ENCODE results near the gene LMAN1L.
A peak's percentile ranks its signal among the peaks of the same experiment; 100 is the strongest.

LMAN1L gene

DNA sequence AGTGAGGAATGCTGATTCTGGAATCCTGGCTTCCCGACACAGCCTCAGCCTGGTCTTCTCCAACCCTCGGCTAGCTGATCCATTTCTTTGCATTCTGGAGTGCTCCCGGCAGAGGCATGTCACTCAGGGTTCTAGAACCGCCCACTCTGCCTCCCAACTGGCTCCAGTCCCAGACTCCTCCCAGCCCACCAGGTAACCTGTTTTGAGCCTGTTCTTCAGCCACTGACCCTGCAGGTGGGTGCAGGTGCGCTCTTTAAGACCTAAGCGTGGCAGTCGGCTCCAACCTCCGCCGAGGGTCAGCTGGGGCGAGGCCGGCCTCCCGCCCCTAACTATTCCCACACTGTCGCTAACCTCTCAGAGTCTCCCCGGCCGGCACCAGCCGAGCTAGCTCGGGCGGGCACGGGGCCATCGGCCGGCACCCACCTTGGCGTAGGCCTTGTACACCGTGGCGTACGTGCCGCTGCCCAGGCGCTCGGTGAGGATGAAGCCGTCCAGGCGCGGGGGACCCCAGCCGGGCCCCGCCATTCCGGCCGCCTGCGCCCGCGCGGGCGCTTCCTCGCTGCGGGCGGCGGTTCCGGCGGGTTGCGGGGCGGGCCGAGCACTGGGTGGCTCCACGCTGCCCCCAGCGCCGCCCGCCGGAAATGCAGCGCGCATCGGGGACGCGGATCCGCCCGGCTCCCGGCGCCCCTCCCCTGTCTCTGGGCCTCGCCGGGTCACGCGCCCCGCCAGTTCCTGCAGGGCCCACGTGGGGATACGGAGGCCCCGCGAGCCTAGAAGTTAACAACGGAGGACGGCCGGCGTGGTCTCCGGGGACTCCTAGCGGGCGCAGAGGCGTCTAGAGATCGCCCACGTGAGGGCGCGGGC, 30.2 kb downstream of the LMAN1L start, which contains the start of gene ULK3:
Gene ULK3 (minus strand): TSS at position 576 of the 864 bp plus-strand sequence. CDS start 51 bp downstream, at position 525.
- peak within 1 kb of the TSS; percentile 86 to 95 (median 93) for H3K4me3 ChIP-seq (ENCODE audit: low read depth in 1 of 5, low read length in 5 of 5)
- peaks cover 2 to 36% (median 27%) of the 10 kb centered on the region in 5 donors for H3K4me1 ChIP-seq (ENCODE audit: control insufficient read depth in 5 of 5, insufficient read depth in 5 of 5, low read length in 5 of 5)
- H3K27ac ChIP-seq (ENCODE audit: low read depth, low read length): peak within 1 kb of the TSS; percentile 84
- H3K9ac ChIP-seq (ENCODE audit: low read length in 5 of 5): peak within 1 kb of the TSS; percentile 83 to 94 (median 91)
- H3K9me3 ChIP-seq (ENCODE audit: control insufficient read depth in 5 of 5, low read length in 5 of 5): no peaks in the 10 kb centered on the region
- peaks cover 0 to 54% (median 37%) of the 10 kb centered on the region in 5 donors for H3K36me3 ChIP-seq (ENCODE audit: control insufficient read depth in 5 of 5, insufficient read depth in 5 of 5, low read length in 5 of 5)
- H3K27me3 ChIP-seq (ENCODE audit: control insufficient read depth in 5 of 5, insufficient read depth in 4 of 5, low read length in 5 of 5): no peaks in the 10 kb centered on the region

DNA sequence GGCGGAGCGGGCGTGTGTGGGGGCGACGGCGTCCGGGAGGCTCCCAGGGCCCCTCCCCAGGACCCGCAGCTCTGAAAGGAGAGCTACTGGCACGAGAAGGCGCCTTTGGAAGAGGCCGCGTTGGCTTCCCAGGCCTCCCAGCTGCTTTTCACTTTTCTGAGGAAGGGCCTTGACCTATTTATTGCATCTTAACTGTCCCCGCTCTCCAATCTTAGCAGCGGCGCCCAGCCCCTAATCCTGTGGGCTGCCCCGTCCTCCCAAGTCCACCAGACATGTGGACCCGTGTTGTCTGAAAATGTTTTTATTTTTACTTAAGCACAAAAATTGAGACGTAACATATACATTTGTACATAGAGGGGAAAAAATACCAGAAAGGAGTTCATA, 30.8 kb downstream of the LMAN1L start:
- no peaks in the 10 kb centered on the region for H3K9me3 ChIP-seq (ENCODE audit: control insufficient read depth in 5 of 5, low read length in 5 of 5)
- peaks cover 2 to 36% (median 27%) of the 10 kb centered on the region in 5 donors for H3K4me1 ChIP-seq (ENCODE audit: control insufficient read depth in 5 of 5, insufficient read depth in 5 of 5, low read length in 5 of 5)
- peak overlapping the region; percentile 84 for H3K27ac ChIP-seq (ENCODE audit: low read depth, low read length)
- no peaks in the 10 kb centered on the region for H3K27me3 ChIP-seq (ENCODE audit: control insufficient read depth in 5 of 5, insufficient read depth in 4 of 5, low read length in 5 of 5)
- peak overlapping the region; percentile 30 to 86 (median 81) for H3K9ac ChIP-seq (ENCODE audit: low read length in 5 of 5)
- H3K4me3 ChIP-seq (ENCODE audit: low read depth in 1 of 5, low read length in 5 of 5): peak overlapping the region; percentile 60 to 95 (median 88)
- peaks cover 0 to 54% (median 39%) of the 10 kb centered on the region in 5 donors for H3K36me3 ChIP-seq (ENCODE audit: control insufficient read depth in 5 of 5, insufficient read depth in 5 of 5, low read length in 5 of 5)

DNA sequence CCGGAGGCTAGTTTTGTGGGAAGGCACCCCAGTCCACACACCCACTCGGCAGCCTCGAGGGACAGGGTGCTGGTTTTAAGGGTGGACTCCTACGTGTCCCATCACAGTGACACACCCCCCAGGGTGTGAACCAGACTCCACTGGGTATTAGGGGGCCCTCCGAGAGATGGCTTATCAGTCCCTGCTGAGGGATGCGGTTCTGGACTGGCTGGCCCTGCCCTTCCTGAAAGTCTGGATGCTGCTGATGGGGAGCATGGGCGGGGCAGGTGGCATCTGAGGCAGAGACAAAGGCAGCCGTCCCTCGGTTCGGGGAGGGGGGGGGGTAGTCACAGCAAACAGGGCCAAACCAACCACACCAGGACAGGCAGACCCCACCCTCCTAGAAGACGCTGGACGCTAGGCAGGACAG, 31.3 kb downstream of the LMAN1L start:
- H3K27ac ChIP-seq (ENCODE audit: low read depth, low read length): peak overlapping the region; percentile 84
- no peaks in the 10 kb centered on the region for H3K27me3 ChIP-seq (ENCODE audit: control insufficient read depth in 5 of 5, insufficient read depth in 4 of 5, low read length in 5 of 5)
- peaks cover 0 to 54% (median 39%) of the 10 kb centered on the region in 5 donors for H3K36me3 ChIP-seq (ENCODE audit: control insufficient read depth in 5 of 5, insufficient read depth in 5 of 5, low read length in 5 of 5)
- peak overlapping the region in 3 of 5 donors; percentile 60 to 95 (median 88) for H3K4me3 ChIP-seq (ENCODE audit: low read depth in 1 of 5, low read length in 5 of 5)
- H3K9ac ChIP-seq (ENCODE audit: low read length in 5 of 5): peak overlapping the region; percentile 30 to 86 (median 81)
- peaks cover 2 to 36% (median 27%) of the 10 kb centered on the region in 5 donors for H3K4me1 ChIP-seq (ENCODE audit: control insufficient read depth in 5 of 5, insufficient read depth in 5 of 5, low read length in 5 of 5)
- no peaks in the 10 kb centered on the region for H3K9me3 ChIP-seq (ENCODE audit: control insufficient read depth in 5 of 5, low read length in 5 of 5)

DNA sequence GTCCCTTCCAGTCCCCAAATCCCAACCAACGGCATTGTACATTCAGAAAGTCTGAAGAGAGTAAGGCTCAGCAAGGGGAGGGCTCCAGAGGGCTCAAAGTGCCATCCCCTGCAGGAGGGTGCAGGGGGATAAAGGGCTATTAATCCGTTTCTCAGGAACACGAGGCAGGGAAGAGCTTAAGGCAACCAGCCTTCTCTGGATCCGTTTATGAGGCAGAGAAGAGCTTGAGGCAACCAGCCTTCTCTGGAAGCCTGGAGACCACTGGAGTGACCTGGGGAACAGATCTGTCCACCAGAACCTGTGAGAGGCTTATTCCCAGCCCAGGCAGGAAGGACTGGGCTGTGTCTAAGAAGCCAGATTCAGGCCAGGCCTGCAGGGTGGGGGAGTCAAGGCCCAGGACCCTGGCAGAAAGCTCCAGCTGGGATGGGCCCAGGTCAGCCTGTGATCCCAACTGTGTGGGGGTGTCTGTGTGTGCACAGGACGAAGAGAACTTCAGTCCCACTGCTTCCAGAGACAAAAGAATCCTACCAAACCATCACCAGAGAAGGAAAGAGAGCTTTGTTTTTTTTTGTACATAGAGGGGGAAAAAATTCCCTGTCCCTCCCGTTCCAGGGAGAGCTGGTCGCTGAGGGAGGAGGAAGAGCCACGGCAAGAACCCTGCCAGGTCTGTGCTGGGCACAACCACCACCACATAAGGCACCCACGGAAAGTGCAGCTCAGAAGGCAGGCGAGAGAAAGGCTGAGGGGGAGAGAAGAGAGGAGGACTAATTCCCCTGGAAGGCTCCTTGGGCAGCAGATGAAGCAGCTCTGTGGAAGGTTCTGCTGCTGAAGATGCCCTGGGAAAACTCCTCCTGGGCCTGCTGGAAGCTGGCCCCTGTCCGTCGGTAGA, 31.9 kb downstream of the LMAN1L start:
- H3K4me3 ChIP-seq (ENCODE audit: low read depth in 1 of 5, low read length in 5 of 5): no peak overlapping the region
- H3K9ac ChIP-seq (ENCODE audit: low read length in 5 of 5): peak overlapping the region in 3 of 5 donors; percentile 20 to 84 (median 30)
- no peaks in the 10 kb centered on the region for H3K9me3 ChIP-seq (ENCODE audit: control insufficient read depth in 5 of 5, low read length in 5 of 5)
- H3K36me3 ChIP-seq (ENCODE audit: control insufficient read depth in 5 of 5, insufficient read depth in 5 of 5, low read length in 5 of 5): peaks cover 0 to 53% (median 36%) of the 10 kb centered on the region in 5 donors
- peaks cover 2 to 36% (median 27%) of the 10 kb centered on the region in 5 donors for H3K4me1 ChIP-seq (ENCODE audit: control insufficient read depth in 5 of 5, insufficient read depth in 5 of 5, low read length in 5 of 5)
- peak overlapping the region; percentile 84 for H3K27ac ChIP-seq (ENCODE audit: low read depth, low read length)
- H3K27me3 ChIP-seq (ENCODE audit: control insufficient read depth in 5 of 5, insufficient read depth in 4 of 5, low read length in 5 of 5): no peaks in the 10 kb centered on the region

DNA sequence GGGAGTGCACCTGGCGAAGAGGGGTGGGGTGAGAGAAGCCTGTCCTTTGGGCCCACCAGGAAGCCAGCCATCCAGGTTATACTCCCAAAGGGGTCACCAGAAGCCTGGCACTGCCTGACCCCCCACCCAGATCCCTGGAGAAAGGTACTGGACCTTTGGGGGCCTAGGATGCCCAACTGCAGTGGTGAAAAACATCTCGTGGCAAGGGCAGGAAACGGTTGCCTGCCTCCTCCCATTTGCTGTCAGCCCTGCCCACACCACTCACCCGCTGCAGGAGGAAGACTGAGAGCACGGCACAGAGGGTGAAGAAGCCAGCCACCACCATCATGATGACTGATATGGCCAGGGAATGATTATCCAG, 32.6 kb downstream of the LMAN1L start:
- Histone ChIP-seq H3K4me1 (ENCODE audit: control insufficient read depth in 5 of 5, insufficient read depth in 5 of 5, low read length in 5 of 5) (peaks cover 2 to 36% (median 27%) of the 10 kb centered on the region in 5 donors), H3K36me3 (ENCODE audit: control insufficient read depth in 5 of 5, insufficient read depth in 5 of 5, low read length in 5 of 5) (peaks cover 0 to 53% (median 40%) of the 10 kb centered on the region in 5 donors), H3K9ac (ENCODE audit: low read length in 5 of 5) (peak overlapping the region in 1 of 5 donors; percentile 28), H3K9me3 (ENCODE audit: control insufficient read depth in 5 of 5, low read length in 5 of 5) (no peaks in the 10 kb centered on the region), H3K27me3 (ENCODE audit: control insufficient read depth in 5 of 5, insufficient read depth in 4 of 5, low read length in 5 of 5) (no peaks in the 10 kb centered on the region), H3K4me3 (ENCODE audit: low read depth in 1 of 5, low read length in 5 of 5) (no peak overlapping the region), H3K27ac (ENCODE audit: low read depth, low read length) (no peak overlapping the region)

DNA sequence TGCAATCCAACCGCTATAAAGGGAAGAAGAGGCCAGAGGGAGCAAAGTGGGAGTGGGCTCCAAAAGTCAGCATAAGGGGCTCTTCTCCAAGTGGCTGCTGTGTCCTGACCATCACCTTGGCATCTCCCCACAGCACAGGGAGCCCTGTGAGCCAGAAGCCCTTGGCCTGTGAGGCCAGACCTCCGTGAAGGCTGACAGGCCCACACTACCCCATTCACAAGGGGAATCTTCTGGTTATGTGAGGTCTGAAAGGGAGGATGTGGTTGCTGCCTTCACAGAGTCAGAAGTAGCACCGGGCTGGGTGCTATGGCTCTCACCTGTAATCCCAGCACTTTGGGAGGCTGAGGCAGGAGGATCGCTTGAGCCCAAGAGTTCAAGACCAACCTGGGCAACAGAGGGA, 32.9 kb downstream of the LMAN1L start:
- Histone ChIP-seq H3K27ac (ENCODE audit: low read depth, low read length) (no peak overlapping the region), H3K27me3 (ENCODE audit: control insufficient read depth in 5 of 5, insufficient read depth in 4 of 5, low read length in 5 of 5) (no peaks in the 10 kb centered on the region), H3K9me3 (ENCODE audit: control insufficient read depth in 5 of 5, low read length in 5 of 5) (no peaks in the 10 kb centered on the region), H3K4me1 (ENCODE audit: control insufficient read depth in 5 of 5, insufficient read depth in 5 of 5, low read length in 5 of 5) (peaks cover 2 to 36% (median 27%) of the 10 kb centered on the region in 5 donors), H3K4me3 (ENCODE audit: low read depth in 1 of 5, low read length in 5 of 5) (no peak overlapping the region), H3K36me3 (ENCODE audit: control insufficient read depth in 5 of 5, insufficient read depth in 5 of 5, low read length in 5 of 5) (peaks cover 0 to 55% (median 44%) of the 10 kb centered on the region in 5 donors), H3K9ac (ENCODE audit: low read length in 5 of 5) (peak overlapping the region in 1 of 5 donors; percentile 28)

DNA sequence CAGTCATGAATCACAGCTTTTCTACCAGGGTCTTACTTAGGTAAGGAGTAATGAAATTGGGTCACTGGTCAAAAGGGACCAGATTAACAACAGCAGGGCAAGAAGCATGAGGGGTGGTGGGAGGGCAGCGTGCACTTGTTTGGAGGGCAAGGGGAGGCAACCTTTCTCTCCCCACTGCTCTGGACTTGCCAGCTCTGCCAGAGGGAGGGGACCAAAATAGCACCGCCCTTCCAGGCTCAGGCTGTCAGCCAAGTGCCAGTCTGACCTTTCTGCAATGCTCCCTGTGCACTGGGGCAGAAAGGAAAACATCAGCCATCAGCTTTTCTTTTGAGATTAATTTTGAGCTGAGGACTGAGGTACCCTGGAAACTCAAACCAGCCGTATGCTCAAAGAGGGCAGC, 34.8 kb downstream of the LMAN1L start:
- no peak overlapping the region for H3K27ac ChIP-seq (ENCODE audit: low read depth, low read length)
- H3K36me3 ChIP-seq (ENCODE audit: control insufficient read depth in 5 of 5, insufficient read depth in 5 of 5, low read length in 5 of 5): peaks cover 3 to 74% (median 63%) of the 10 kb centered on the region in 5 donors
- no peaks in the 10 kb centered on the region for H3K9me3 ChIP-seq (ENCODE audit: control insufficient read depth in 5 of 5, low read length in 5 of 5)
- H3K9ac ChIP-seq (ENCODE audit: low read length in 5 of 5): no peak overlapping the region
- H3K4me3 ChIP-seq (ENCODE audit: low read depth in 1 of 5, low read length in 5 of 5): no peak overlapping the region
- H3K4me1 ChIP-seq (ENCODE audit: control insufficient read depth in 5 of 5, insufficient read depth in 5 of 5, low read length in 5 of 5): peaks cover 0 to 24% (median 22%) of the 10 kb centered on the region in 5 donors
- no peaks in the 10 kb centered on the region for H3K27me3 ChIP-seq (ENCODE audit: control insufficient read depth in 5 of 5, insufficient read depth in 4 of 5, low read length in 5 of 5)

DNA sequence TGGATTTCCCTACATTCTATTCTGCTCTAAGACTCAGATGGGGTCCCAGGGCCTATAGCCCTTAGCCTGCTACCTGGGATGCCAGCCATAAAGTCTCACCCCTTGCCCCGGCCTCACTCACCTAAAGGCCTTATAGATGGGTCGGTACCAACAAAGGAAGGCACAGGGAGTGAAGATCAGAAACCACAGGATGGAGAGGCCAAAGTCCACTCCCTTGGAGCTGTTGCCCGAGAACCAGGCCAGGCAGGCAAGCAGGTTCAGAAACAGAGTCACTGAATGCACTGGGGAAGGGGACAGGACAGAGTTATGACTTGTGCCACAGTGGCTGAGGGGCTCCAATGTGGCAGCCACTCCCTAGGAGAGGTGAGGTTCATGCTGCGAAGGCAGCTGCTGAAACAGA, 37.8 kb downstream of the LMAN1L start:
- no peak overlapping the region for H3K9ac ChIP-seq (ENCODE audit: low read length in 5 of 5)
- H3K27me3 ChIP-seq (ENCODE audit: control insufficient read depth in 5 of 5, insufficient read depth in 4 of 5, low read length in 5 of 5): no peaks in the 10 kb centered on the region
- peaks cover 0 to 7% (median 3%) of the 10 kb centered on the region in 5 donors for H3K4me1 ChIP-seq (ENCODE audit: control insufficient read depth in 5 of 5, insufficient read depth in 5 of 5, low read length in 5 of 5)
- no peaks in the 10 kb centered on the region for H3K9me3 ChIP-seq (ENCODE audit: control insufficient read depth in 5 of 5, low read length in 5 of 5)
- peaks cover 3 to 81% (median 73%) of the 10 kb centered on the region in 5 donors for H3K36me3 ChIP-seq (ENCODE audit: control insufficient read depth in 5 of 5, insufficient read depth in 5 of 5, low read length in 5 of 5)
- no peak overlapping the region for H3K4me3 ChIP-seq (ENCODE audit: low read depth in 1 of 5, low read length in 5 of 5)
- H3K27ac ChIP-seq (ENCODE audit: low read depth, low read length): no peak overlapping the region

DNA sequence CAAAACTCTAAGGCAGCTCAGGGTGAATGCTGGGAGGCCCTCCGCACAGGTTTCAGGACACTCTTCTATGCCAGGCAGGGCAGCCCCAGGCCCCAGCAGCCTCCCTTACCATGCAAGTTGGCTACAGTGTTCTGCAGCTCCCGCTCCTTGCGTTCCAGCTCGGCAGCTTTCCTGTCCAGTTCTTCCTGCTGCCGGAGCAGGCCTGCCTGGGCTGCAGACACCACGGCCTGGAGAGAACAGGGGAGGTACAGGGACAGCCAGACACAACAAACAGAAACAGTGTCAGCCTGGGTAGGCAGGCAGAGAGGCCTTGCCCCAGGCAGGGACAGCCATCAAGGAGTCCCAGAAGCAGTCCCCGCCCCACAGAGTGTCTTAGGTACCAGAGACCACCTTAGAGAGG, 39.3 kb downstream of the LMAN1L start:
- Histone ChIP-seq H3K9ac (ENCODE audit: low read length in 5 of 5) (no peak overlapping the region), H3K9me3 (ENCODE audit: control insufficient read depth in 5 of 5, low read length in 5 of 5) (no peaks in the 10 kb centered on the region), H3K4me1 (ENCODE audit: control insufficient read depth in 5 of 5, insufficient read depth in 5 of 5, low read length in 5 of 5) (peaks cover 0 to 8% (median 7%) of the 10 kb centered on the region in 5 donors), H3K4me3 (ENCODE audit: low read depth in 1 of 5, low read length in 5 of 5) (no peak overlapping the region), H3K36me3 (ENCODE audit: control insufficient read depth in 5 of 5, insufficient read depth in 5 of 5, low read length in 5 of 5) (peaks cover 3 to 76% (median 67%) of the 10 kb centered on the region in 5 donors), H3K27me3 (ENCODE audit: control insufficient read depth in 5 of 5, insufficient read depth in 4 of 5, low read length in 5 of 5) (no peaks in the 10 kb centered on the region), H3K27ac (ENCODE audit: low read depth, low read length) (no peak overlapping the region)

All from subcutaneous abdominal adipose tissue (tissue), 5 donors.